Endometrial microvascular endothelial cells (primary cell): ENCODE data around the gene TLCD5. TPM values are rescaled to one million over a fixed set of nuclear protein-coding genes. Genes with fewer than 3 reads are reported as not detected.

Source experiments
- in situ Hi-C: cut with HindIII; loops from 2 replicates; pipeline ENCODE4 v1.10.0; 2017; ENCODE audit warnings: low sequenced_read_pairs, low pct_unique_long_range_greater_than_20kb; ENCODE audit errors: inconsistent ontology term
- total RNA-seq: library from RNA; depleted of rRNA; stranded (reverse); fragments of >200 nt; gene quantifications from one replicate; pipeline ENCODE4 v1.2.3, GENCODE V29; 2015; ENCODE audit errors: inconsistent ontology term

Gene TLCD5
- total RNA-seq: 14.6 TPM

GRCh38 chr11:120324932-120325810, at the start of gene TLCD5:
Gene TLCD5, plus strand, starts transcription at chr11:120325299. Its CDS starts 2,143 bp downstream, at chr11:120327442.
- in situ Hi-C loops: loop anchor here (25.0 kb wide), 1 partner anchor 162 kb away; no protein-coding TSS in a partner anchor

GRCh38 chr11:120279502-120279901, 45.6 kb upstream of the TLCD5 start:
- in situ Hi-C loops: no loop called here

GRCh38 chr11:120280600-120281051, 44.5 kb upstream of the TLCD5 start:
- in situ Hi-C loops: no loop called here

- in situ Hi-C loops: no loop called here
Measured at GRCh38 chr11:120281143-120281795, 43.8 kb upstream of the TLCD5 start.

GRCh38 chr11:120283124-120283523, 42.0 kb upstream of the TLCD5 start:
- in situ Hi-C loops: no loop called here

- in situ Hi-C loops: no loop called here
Measured at GRCh38 chr11:120284272-120284671, 40.8 kb upstream of the TLCD5 start.

GRCh38 chr11:120285256-120285655, 39.8 kb upstream of the TLCD5 start:
- in situ Hi-C loops: no loop called here

GRCh38 chr11:120288021-120288420, 37.1 kb upstream of the TLCD5 start:
- in situ Hi-C loops: no loop called here

GRCh38 chr11:120289426-120289825, 35.7 kb upstream of the TLCD5 start:
- in situ Hi-C loops: no loop called here

- in situ Hi-C loops: no loop called here
Measured at GRCh38 chr11:120290956-120291355, 34.1 kb upstream of the TLCD5 start.

- in situ Hi-C loops: no loop called here
Measured at GRCh38 chr11:120293038-120293800, 31.9 kb upstream of the TLCD5 start.

- in situ Hi-C loops: no loop called here
Measured at GRCh38 chr11:120294096-120294495, 31.0 kb upstream of the TLCD5 start.

- in situ Hi-C loops: no loop called here
Measured at GRCh38 chr11:120295099-120295498, 30.0 kb upstream of the TLCD5 start.

- in situ Hi-C loops: no loop called here
Measured at GRCh38 chr11:120296554-120296953, 28.5 kb upstream of the TLCD5 start.

GRCh38 chr11:120298461-120298860, 26.6 kb upstream of the TLCD5 start:
- in situ Hi-C loops: no loop called here

- in situ Hi-C loops: no loop called here
Measured at GRCh38 chr11:120302001-120302805, 22.9 kb upstream of the TLCD5 start.

GRCh38 chr11:120303004-120303637, 22.0 kb upstream of the TLCD5 start:
- in situ Hi-C loops: no loop called here

GRCh38 chr11:120304526-120304925, 20.6 kb upstream of the TLCD5 start:
- in situ Hi-C loops: no loop called here
